ENCODE results near the gene TTC7B.

The TTC7B gene

DNA sequence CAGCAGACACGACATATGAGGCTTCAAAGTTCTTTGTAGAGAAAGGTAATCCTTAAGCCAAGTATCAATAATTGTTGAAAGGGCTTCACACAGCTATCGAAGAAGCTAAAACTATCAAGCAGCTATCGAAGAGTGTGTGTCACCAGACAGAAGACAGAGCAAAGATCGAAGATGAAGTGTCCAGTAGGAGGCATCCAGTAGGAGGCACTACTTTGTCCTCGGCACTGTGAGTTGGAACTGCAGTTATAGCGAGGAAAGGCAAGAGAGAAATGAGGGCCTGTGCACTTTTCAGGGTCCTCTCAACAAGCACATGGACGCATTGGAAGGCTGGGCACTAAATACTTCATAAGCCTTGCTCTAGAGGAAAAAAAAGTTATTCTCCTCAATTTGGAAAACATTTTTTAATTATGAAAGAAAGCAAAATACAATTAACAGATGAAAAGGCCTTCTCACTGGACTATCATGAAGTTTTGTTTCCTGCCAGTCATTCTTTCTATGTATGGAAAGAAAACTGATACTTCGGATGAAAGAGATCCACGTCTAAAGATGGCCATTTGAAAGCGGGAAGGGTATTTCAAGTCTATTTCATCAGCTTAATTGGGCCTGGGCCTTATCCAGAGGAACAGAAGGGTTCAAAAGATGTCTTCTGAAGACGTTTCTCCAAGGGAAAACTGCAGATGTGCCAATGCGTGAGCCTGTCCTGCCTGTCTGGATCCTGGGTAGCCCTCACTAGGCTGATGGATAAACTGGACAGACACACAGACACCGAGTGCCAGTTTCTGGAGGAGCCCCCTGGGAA lies 244.9 kb downstream of the TTC7B start:
- no peak for DNase-seq

DNA sequence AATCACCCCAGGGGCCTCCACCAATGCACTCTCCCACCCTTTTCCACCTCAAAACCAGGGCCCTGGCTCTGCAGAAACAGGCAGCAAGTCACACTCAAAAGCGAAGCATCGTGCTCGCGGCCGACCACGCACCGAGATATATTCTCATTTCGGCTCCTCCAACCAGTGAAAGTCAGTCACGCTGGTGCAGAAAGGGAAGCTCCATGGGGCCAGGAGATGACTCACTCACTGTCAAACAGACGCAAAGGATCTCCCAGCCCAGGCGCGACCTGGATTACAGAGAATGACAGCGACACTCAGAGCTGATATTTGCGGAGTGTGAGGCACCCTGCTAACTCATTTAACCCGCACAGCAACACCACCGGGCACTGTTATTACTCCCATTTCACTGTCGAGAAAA lies 245.8 kb downstream of the TTC7B start:
- DNase-seq = no peak

DNA sequence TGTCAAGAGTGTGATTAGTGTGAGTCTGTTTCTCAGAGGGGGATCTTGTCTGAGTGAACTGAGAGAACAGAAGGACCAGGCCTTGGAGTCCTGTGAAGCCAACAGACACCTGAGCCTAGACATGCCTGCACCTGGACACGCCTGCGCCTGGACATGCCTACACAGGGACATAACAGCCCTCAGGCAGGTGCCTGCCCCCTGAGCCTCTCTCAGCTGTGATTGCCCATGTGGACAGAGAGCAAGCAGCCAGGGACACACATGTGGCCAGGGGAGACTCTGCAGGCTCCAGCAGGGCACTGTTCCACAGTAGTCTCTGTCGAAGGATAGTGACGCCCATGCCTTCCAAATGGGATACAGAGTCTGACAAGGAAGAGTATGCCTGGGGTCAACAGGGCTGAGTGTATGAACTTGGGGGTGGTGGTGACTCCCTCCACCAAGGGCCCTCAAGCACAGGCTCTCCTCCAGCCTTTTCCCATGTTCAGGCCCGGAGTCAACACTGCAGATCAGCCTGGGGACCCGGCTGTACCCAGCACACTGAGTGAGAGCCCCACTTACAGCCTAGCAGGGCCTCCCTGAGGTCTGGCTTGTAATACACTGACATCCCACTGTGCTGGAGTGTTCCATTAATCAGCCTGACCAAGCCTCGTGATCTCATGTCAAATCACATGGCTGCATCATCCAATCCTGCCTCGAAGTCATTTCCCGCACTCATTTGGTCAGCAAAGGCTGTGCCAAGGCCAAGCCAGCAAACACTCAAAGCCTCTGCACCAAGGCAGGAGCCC lies 246.4 kb downstream of the TTC7B start:
- no peak for DNase-seq

DNA sequence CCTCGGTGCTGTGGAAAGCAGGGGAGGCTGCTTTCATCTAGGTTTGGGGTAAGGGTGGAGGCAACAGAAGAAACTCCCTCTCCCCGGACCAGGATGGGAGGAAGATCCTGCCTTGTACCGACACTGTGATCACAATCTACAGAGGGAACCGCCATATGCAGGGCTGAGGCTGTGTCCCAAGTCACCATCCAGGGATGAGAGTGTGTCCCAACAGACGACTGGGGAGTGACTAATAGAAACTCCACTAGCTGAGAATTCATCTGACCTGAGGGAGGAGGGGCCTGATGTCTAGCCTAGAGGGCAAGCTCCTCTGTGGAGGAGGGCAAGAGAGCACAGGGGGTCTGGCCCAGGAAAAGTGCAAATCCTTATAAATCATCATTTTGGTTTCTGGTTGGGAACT lies 247.0 kb downstream of the TTC7B start:
- DNase-seq = no peak

DNA sequence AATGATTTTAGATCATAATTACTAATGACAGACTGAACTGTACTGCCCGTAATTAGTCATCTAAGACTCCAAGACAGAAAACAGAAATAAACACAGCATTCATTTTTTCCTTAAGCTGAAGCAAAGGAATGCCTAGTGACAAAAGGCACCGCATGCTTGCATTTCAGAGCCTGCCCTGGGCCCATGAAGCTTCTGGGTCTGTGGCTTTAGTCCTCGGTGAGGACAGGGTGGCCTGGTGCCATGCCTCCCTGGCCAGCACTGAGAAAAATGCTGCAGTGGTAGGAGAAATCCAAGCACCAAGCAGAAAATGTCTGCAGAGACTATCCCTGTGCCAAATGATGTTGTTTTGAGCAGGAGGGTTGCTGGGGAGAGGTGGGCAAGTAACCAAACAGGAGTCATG lies 247.8 kb downstream of the TTC7B start:
- no peak for DNase-seq

DNA sequence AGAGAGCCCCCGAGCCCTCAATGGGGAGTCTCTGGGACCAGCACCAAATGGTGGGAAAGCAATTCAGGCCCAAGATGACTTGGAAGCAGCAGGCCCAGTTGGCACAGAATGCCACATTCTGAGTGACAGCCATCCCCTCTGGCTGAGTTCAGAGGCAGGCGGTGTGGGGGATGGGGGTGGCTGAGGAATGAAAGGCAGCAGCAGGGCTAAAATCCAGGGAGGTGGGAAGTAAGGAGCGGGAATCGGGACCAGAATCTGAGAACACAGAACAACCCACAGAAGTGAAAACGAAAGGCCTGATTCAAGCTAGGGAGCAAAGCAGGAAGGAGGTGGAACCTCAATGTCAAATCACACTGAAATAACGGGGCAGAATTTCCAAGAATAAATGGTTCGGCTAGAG lies 248.2 kb downstream of the TTC7B start:
- no peak for DNase-seq

DNA sequence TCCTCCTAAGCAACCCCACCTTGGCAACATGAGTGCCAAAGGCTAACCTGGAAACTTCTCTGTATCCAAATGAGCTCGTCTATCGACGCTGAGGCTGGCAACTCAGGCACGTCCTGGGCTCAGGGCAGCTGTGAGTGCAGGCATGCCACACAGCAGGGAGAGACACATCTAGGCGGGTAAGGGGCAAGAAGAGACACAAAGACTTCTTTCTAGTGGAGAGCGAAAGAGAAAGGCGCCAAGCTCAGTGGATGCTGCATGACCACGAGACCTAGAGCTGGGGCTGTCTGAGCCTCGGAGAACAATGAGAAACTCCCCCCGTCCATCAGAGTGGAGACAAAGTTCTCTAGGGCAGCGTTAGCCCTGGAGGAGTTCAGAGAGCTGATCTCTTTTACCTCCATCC lies 249.0 kb downstream of the TTC7B start:
- no peak for DNase-seq

DNA sequence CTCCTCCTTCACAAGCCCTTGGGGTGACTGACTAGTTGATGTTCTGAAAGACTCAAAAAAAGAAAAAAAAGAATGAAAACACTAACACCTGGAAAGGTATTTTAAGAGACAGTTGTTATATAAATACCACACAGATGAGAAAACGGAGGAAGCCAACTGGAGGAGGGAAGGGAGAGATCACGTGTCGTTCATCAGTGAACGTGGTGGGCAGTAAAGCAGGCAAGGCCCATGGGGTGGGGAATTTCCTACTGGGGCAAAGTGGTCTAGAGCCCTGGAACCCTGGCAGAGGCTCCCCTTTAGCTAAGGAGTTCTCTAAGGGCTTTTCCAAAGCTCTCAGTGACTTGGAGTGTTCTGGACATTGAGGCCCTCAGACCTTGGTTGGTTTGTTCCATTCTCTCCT lies 249.7 kb downstream of the TTC7B start:
- no peak for DNase-seq

DNA sequence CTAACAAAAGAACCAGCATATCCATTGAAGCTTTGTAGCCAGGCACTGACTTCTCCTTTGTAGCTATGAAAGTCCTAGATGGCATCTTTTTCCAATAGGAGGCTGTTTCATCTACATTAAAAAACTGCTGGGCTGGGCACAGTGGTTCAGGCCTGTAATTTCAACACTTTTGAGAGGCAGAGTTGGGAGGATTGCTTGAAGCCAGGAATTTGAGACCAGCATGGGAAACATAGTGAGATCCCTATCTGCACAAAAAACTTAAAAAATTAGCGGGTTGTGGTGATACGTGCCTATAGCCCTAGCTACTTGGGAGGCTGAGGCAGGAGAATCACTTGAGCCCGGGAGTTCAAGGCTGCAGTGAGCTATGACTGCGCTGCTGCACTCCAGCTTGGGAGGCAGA lies 251.7 kb downstream of the TTC7B start:
- DNase-seq = no peak

DNA sequence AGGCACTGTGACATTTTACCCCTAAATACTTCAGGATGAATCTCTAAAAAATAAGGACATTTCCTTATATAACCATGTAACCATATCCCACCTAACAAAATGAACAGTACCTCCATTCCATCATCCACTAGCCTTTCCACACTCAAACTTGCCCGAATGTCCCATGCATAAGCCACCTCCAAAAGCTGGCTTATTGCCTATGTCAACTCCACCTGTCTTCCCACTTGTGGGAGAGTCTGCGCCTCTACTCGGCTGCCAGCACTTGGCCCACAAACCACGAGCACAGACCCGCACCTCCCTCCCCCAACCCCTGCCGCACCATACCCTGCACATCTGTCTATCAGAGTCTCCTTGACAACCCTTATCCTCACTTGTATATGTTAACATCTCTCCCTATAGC lies 253.6 kb downstream of the TTC7B start:
- no peak for DNase-seq

DNA sequence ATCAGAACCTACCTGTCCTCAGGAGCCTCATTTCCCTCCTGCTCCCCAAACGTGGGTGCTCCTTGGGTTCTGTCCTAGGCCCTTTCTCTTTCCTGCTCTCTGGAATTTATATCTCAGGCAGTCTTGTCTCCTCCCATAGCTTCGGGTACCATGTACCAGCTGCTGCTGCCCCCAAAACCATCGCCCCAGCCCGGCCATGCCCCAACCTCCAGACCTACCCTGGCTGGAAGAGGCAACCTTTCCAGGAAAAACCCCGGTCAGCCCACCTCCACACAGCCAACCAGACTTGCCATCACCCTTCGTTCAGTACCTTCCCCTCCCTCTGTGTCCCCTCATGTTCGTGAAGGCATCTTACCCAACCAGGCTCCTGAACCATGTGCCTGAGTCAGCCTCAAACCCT lies 254.3 kb downstream of the TTC7B start:
- no peak for DNase-seq

DNA sequence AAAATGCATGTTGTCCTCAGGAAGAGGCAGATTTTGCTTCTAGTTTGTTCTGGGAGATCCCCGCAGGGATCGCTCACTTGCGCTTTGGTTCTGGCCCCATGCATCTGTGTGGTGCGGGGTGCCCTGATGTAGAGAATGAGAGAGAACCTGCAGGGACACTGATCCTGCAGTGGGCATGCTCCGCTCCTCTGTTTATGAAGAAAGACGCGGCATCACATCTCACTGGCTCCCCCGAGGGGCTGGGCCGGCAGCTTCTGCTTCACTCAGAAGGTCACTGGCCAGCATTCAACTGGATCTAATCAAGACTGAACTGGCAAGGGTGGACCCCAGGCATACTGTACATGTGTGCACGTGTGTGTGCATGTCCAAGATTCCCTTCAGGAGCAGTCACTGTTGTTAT lies 255.2 kb downstream of the TTC7B start:
- DNase-seq = no peak

DNA sequence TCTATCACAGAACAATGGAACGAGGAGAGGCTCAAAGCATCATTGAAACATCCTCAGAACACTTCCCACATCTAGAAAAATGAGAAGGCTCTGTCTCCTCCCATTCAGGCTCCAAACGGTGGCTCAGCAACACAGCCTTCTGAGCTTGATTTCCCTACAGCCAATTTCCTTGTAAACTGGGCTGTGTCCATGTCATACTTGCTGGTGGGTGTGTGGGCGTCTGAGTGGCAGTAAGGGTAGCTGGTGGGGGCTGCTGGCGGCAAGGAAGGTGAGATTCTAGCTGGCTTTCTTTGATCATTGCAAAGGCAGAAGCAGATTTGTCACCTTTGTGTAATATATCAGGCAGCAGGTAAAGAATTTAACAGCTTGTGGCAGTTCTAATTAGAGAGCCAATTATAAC lies 255.7 kb downstream of the TTC7B start:
- no peak for DNase-seq

DNA sequence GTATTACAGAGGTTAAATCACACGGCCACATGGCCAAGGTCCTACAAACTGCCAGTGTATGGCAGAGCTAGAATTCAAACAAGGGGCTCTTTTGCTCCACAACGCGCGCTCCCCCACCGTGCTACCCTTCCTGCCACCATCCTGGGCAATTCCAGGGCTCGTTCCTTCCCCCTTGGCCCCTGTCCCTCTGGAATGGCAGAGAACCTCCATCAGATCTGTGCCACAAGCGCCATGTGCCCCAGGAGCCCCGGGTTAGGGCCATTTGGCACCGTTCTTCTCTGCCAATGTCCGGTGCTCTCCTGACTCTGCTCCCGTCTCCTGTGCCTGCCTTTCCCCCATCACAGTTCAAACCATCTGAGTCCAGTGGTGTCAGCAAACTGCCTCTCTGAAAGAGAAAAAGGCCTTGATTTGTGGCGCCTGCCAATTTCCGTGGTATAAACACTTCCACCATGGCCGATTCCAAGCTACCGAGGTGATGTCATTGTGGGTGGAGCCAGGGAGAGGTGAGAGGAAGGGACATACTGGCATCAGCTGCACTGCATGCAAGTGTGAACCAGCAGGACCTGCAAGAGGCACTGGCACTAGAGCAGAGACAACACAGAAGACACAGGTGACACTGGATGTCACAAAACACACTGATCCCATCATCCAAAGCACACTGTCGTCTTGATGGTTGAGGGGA lies 256.3 kb downstream of the TTC7B start:
- no peak for DNase-seq

DNA sequence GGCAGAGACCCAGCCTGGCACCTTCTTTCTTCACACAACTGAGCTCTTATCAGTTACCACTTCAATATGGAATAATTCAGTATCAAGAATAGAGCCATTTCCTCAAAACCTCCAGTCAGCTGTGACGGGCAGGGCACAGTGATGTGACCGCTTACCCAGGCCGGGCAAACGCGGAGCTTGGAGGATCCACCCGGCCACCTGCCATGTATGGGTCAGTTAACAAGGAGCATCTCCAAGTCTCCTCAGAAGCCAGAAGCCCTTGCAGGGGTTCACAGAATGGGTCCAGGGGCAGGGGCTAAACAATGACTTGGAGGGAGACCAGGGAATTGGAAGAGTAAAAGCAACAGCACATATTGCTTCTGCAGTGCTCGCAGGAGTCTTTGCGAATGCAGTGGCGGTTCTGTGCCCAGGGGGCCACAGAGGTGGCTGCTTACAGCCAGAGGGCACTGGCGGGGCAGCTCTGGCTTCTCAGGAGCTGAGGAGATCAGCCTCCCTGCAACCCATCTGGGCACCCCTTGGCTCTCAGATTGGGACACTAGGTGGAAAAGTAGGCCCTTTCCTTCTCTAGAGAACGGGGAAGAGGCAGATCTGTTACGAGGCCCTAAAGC lies 257.1 kb downstream of the TTC7B start:
- DNase-seq = no peak

DNA sequence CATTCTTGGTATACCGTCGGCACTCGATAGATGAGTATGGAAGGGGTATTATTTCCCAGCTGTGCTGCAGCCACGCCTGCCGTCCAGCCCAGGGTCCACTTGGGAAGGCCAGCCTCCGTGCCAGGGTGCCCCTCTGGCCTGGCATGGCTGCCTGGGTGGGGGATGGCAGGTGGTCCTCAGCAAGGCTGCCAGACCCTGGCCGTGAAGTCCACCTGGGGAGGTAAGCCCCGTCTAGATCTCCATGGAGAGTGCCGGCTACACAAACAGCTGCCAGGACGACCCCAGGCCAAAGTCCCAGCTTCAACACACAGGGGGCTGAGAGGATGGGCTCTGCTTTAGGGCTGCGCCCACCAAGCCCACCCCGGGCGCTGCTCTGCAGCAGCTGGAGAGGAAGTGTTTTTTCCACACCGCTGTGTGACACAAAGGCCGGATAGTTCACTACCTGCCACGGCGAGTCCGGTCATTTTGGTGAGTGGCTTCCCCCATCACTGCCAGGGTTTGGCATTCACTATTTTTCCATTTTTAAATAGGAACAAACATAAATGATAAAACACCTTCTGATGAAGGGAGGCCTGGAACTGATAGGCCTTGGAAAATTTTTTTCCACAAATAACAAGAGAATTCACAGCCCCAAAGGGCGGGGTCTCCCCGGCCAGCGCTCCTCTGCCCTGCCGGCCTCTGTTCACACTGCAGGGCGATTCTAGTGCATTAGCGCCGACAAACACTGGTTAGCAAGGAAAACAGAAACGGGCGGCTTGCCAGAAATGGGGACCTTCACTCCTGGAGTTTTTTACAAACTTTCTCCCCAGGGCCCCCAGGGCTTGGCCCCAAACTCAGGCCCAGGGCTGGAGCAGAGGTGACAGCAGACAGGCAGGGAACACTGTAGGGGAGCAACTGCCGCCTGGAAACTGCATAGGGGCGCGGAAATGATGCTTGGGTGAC lies 257.9 kb downstream of the TTC7B start:
- DNase-seq = no peak

DNA sequence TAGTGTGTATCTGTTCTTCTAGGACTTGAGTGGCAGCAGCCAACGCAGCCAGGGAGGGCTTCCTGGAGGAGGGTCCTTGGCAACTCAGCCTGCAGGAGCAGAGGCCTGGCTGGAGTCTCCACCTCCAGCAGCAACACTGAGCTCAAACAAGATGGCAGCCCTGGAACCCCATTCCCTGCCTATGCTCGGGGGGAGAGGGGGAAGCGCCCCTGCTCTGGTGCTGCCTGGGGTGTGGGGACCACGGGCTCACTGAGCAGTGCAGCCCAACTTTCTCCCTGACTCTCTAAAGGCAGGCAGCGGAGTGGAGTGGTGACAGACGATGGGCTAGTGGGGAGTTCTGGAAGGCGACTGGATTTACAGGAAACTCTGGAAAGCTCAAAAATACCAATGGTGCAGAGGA lies 258.7 kb downstream of the TTC7B start:
- DNase-seq = no peak

DNA sequence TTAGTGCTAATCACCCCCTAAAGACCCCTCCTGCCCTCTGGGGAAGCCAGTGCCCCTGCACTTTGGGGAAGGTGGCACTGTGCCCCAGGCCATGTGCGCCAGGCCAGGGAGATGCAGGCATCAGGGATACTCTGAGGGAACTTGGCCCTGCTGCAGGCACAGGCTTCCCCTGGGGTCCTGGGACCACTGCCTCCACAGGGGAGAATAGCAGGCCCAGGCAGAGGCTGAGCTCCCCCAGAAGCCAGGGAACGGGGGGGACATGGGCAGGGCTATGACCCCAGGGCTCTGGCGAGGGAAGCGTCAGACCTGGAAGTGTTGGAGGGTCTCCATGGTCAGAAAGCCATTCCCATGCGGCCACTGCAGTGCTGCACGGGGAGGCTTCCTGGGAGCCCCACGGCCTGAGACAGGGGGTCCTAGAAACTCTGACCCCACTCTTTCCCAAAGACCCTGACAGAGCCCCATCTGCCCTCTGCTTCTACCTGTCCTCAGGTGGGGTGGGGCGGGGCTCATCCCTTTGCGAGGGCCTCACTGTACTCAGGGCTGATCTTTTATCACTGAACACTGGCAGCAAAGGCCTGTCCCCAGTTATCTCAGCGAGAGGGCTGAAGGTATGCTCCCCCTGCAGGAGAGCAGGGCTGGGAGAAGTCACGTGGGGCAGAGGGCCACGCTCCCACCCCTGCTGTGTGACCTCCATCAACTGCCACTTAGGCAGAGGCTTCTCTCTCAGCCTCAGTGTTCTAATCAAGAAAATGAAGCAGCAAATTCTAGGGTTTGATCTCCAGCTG lies 259.4 kb downstream of the TTC7B start:
- no peak for DNase-seq

DNA sequence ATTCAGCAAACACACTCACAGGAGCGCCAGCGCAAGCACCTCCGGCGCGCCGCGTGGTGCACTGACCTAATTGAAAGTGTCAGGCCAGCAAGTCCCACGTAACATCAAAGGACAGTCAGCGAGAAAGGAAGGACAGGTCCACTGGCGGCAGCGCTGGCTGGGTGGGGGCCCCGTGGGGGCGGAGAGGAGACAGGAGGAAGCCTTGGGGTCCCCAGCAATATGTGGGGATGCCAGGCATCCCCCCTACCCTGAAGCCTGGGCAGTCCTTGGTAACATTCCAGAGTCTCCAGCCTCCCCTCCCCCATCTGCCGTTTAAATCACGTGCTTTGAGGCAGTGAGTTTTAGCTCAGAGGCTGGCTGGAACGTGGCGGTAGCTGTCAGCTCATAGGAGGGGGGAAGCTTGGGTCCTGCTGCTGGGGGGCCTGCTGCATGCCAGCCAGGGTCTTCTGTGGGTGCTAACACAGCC lies 260.2 kb downstream of the TTC7B start:
- no peak for DNase-seq

DNA sequence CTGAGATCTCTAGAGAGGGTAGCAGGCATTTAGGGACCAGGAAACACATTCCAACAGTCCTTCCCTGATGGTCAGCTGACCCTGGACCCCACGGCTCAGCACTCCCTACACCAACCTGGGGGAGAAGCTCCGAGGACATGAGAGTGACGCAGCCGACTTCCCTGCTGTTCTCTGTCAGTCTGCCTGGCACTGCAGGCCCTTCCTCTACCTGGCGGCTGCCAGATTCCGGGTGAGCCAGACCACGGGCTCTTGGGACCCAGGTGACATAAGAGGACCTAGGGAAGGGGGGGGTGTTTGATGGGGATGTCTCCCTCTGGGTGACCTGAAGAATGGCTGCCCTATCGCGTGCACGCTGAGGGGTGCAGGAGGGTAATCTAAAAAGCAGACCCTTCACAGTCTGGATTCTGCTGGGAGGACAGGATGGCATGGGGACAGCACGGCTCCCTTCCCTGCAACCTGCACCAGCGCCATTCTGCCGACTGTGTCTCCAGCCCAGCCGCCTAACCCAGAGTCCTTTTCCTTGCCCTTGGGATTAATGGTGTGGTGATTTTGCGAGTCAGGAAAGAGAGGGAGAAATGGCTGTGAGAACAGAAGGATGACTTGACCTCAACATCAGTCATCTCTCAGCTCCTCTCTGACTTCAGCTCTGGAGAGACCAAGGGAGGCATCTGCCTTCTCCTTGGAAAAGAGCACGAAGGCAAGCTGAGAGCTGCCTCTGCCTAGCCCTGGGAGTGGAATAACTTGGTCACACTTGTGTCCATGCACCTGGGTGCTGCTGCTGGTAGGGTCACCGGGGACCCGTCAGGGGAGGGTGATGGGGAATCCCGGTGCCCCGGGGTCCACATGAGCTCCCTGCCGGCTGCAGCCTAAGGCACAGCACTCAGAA lies 260.9 kb downstream of the TTC7B start:
- no peak for DNase-seq

Data from NCI-H1436 treated with DMSO at 0.1 percent for 48 hours (cell line).